Natural killer cell (primary cell): ENCODE results near the gene MOV10L1. TPM values are rescaled to one million over a fixed set of nuclear protein-coding genes. Genes with fewer than 3 reads are reported as not detected.

Experiments
- ATAC-seq, 3 donors: fragments of 150-1000 bp in 2 of 3; fragments of 200-7000 bp in 1 of 3; cut with Tn5 transposase; 1 replicate in 1 of 3; 2 replicates in 2 of 3; pipeline ENCODE4 v1.10.0; 2021; ENCODE audit warnings: mild to moderate bottlenecking in 2 of 3, moderate library complexity in 2 of 3
- DNase-seq, 2 donors: peaks; one replicate each; pipeline versions ENCODE4 v3.0.0 to v3.0.0-alpha.2; 2013 to 2021; ENCODE audit warnings: mixed read lengths in 1 of 2
- H3K27ac ChIP-seq: one replicate; pipeline ENCODE4 v1.5.1; 2013; ENCODE audit warnings: mild to moderate bottlenecking, low read length
- H3K27me3 ChIP-seq: one replicate; pipeline ENCODE4 v1.6.1; 2013; ENCODE audit warnings: low read length; ENCODE audit not compliant: control insufficient read depth, insufficient read depth
- H3K36me3 ChIP-seq: one replicate; pipeline ENCODE4 v1.6.1; 2013; ENCODE audit warnings: low read length; ENCODE audit not compliant: control insufficient read depth, insufficient read depth
- H3K4me1 ChIP-seq: one replicate; pipeline ENCODE4 v1.6.1; 2013; ENCODE audit warnings: low read length; ENCODE audit not compliant: control insufficient read depth, insufficient read depth
- H3K4me3 ChIP-seq: one replicate; pipeline ENCODE4 v1.5.1; 2013; ENCODE audit warnings: low read length
- H3K9me3 ChIP-seq: one replicate; pipeline ENCODE4 v1.6.1; 2013; ENCODE audit warnings: low read length; ENCODE audit not compliant: control insufficient read depth, insufficient read depth
- H3K27ac Mint-ChIP-seq, 2 donors: one replicate each; pipeline ENCODE4 v1.8.0; 2022; ENCODE audit warnings: mild to moderate bottlenecking in 2 of 2, mixed read lengths in 2 of 2, moderate library complexity in 1 of 2
- H3K27me3 Mint-ChIP-seq, 2 donors: one replicate each; pipeline ENCODE4 v1.8.0; 2022; ENCODE audit warnings: low read depth in 2 of 2, mixed read lengths in 2 of 2
- H3K36me3 Mint-ChIP-seq: one replicate; pipeline ENCODE4 v1.8.0; 2022; ENCODE audit warnings: mixed read lengths
- H3K4me1 Mint-ChIP-seq, 2 donors: one replicate each; pipeline ENCODE4 v1.8.0; 2022; ENCODE audit warnings: mixed read lengths in 2 of 2
- H3K4me3 Mint-ChIP-seq: one replicate; pipeline ENCODE4 v1.8.0; 2022; ENCODE audit warnings: mild to moderate bottlenecking, moderate library complexity, mixed read lengths
- H3K9me3 Mint-ChIP-seq, 2 donors: one replicate each; pipeline ENCODE4 v1.8.0; 2022; ENCODE audit warnings: mixed read lengths in 2 of 2
- CTCF ChIP-seq: fragments of 200-600 bp; IDR thresholded peaks from one replicate; pipeline ENCODE4 v1.8.0; 2022; ENCODE audit warnings: antibody characterized with exemption
- WGBS: methylation state at CpG from one replicate; pipeline ENCODE4 v1.1.7; 2013; ENCODE audit warnings: missing lambda C conversion rate; ENCODE audit not compliant: insufficient coverage; 5-methylcytosine and 5-hydroxymethylcytosine counted together
- intact Hi-C: fragments of 100-400 bp; cut with micrococcal nuclease; formaldehyde crosslinking; loops from one replicate; pipeline ENCODE4 v1.14.2; 2022
- total RNA-seq, 4 donors: library from RNA; stranded (reverse); fragments of 120-200 nt in 1 of 4; gene quantifications; one replicate each; pipeline versions ENCODE4 v1.2.3 to v1.2.4, GENCODE V29; 2013 to 2022

Gene MOV10L1
- total RNA-seq, 3 donors from 2014 or later (not counting 1 experiment from before 2014, with no cell fraction given), result 1.0 to 1.7 TPM; not detected in 1

DNA sequence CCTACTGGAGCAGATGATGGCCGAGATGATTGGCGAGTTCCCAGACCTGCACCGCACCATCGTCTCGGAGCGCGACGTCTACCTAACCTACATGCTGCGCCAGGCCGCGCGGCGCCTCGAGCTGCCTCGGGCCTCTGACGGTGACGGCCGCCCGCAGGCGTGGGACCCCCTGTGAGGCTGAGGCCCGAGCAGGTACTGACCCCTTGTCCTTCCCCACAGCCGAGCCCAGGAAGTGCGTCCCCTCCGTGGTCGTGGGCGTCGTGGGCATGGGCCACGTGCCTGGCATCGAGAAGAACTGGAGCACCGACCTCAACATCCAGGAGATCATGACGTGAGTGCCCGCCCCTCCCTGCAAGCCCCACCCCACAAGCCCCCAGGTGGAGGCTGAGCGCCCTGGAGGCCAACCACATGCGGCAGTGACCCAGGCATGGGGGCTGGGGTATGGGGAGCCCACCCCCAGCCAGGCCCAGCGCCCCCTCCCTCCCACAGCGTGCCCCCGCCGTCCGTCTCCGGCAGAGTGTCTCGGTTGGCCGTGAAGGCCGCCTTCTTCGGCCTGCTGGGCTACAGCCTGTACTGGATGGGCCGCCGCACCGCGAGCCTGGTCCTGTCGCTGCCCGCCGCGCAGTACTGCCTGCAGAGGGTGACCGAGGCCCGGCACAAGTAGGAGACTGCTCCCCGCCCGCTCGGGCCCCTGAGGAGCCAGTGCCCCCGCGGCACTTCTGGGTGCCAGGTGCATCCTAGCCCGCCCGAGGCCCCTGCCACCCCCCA, 108.2 kb downstream of the MOV10L1 start:
- Mint-ChIP-seq H3K4me1 (peaks cover 7 to 17% of the 10 kb centered on the region in 2 donors), H3K4me3 (no peak overlapping the region), H3K36me3 (no peaks in the 10 kb centered on the region), H3K9me3 (no peaks in the 10 kb centered on the region), H3K27me3 (no peaks in the 10 kb centered on the region), H3K27ac (no peak overlapping the region)
- TF ChIP-seq CTCF, result no peak
- peaks cover 37% of the 10 kb centered on the region for H3K4me1 ChIP-seq
- H3K36me3 ChIP-seq, result peaks cover 40% of the 10 kb centered on the region
- intact Hi-C loops, result no loop called here
- no peak for ATAC-seq
- no peak for DNase-seq
- H3K27ac ChIP-seq, result no peak overlapping the region
- H3K27me3 ChIP-seq, result no peaks in the 10 kb centered on the region
- H3K9me3 ChIP-seq, result no peaks in the 10 kb centered on the region
- WGBS, result 90% methylated on average over 58 of the region's 61 CpGs
- H3K4me3 ChIP-seq, result no peak overlapping the region

- Mint-ChIP-seq H3K4me3 (peak overlapping the region; percentile 53), H3K27ac (no peak overlapping the region), H3K36me3 (no peaks in the 10 kb centered on the region), H3K27me3 (no peaks in the 10 kb centered on the region), H3K4me1 (peaks cover 12 to 18% of the 10 kb centered on the region in 2 donors), H3K9me3 (no peaks in the 10 kb centered on the region)
- Histone ChIP-seq H3K4me3 (no peak overlapping the region), H3K27me3 (no peaks in the 10 kb centered on the region), H3K36me3 (peaks cover 37% of the 10 kb centered on the region), H3K9me3 (no peaks in the 10 kb centered on the region), H3K4me1 (peaks cover 31% of the 10 kb centered on the region), H3K27ac (no peak overlapping the region)
- 95% methylated on average over 16 of the region's 16 CpGs for WGBS
- no peak for DNase-seq
- no peak for TF ChIP-seq CTCF
- intact Hi-C loops, result no loop called here
- ATAC-seq, result no peak
These were observed 108.8 kb downstream of the MOV10L1 start for GRCh38 chr22:50198624-50199017.

DNA sequence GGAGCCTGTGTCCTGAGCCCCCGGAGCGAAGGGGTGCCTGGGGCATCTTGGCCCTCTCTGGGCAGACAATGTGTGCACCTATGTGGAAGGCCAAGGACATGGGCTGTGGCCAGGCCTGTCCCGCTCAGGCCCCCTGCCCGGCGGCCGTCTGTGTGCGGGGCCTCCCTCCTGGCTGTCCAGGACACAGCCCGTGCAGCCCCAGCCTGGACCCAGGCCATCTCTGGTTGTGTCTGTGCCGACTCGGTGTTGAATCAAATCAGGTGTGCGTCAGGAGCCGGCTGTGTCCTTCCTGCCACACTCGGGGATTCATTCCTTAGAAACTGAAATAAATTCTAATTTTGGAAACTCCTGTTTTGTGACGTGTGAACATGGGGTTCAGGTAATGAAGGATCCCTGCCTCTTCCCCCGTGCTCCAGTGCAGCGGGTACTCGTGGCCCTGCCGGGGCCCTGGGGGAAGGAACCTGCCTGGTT, 109.5 kb downstream of the MOV10L1 start:
- Mint-ChIP-seq H3K36me3 (no peaks in the 10 kb centered on the region), H3K9me3 (no peaks in the 10 kb centered on the region), H3K4me1 (peaks cover 14 to 22% of the 10 kb centered on the region in 2 donors), H3K27ac (peak overlapping the region; percentile 46 to 65), H3K27me3 (no peaks in the 10 kb centered on the region), H3K4me3 (peak overlapping the region; percentile 60)
- WGBS, result 90% methylated on average over 18 of the region's 18 CpGs
- TF ChIP-seq CTCF, result no peak
- H3K36me3 ChIP-seq, result peaks cover 30% of the 10 kb centered on the region
- intact Hi-C loops, result no loop called here
- H3K27me3 ChIP-seq, result no peaks in the 10 kb centered on the region
- H3K9me3 ChIP-seq, result no peaks in the 10 kb centered on the region
- peak overlapping the region; percentile 59 for H3K27ac ChIP-seq
- H3K4me1 ChIP-seq, result peaks cover 24% of the 10 kb centered on the region
- no peak for DNase-seq
- no peak overlapping the region for H3K4me3 ChIP-seq
- no peak for ATAC-seq
